Esophagus squamous epithelium (tissue), 5 donors: ENCODE measurements around the gene SRR. TPM values are rescaled to one million over a fixed set of nuclear protein-coding genes. Genes with fewer than 3 reads are reported as not detected.
A peak's percentile ranks its signal among the peaks of the same experiment; 100 is the strongest.
"Not testable (repeated sequence)": the region's sequence is repeated elsewhere in the genome, so short reads cannot be mapped to it uniquely, and the experiment has no call there.

Experiments used
- DNase-seq: peaks from one replicate; lab custom pipeline; 2025; lab: John Stamatoyannopoulos, UW
- H3K27ac ChIP-seq, 4 donors: fragments of 200-600 bp; sonication (generic); one replicate each; pipeline ENCODE4 v1.5.1; 2016 to 2019; ENCODE audit warnings: mild to moderate bottlenecking in 1 of 4
- H3K27me3 ChIP-seq, 4 donors: fragments of 200-600 bp; sonication (generic); 1 replicate in 3 of 4; 2 replicates in 1 of 4; pipeline versions ENCODE4 v1.5.1 to v1.6.0; 2017 to 2021; ENCODE audit warnings: antibody characterized with exemption in 1 of 4
- H3K36me3 ChIP-seq, 3 donors: fragments of 200-600 bp; sonication (generic); one replicate each; pipeline ENCODE4 v1.5.1; 2016 to 2019
- H3K4me1 ChIP-seq, 3 donors: fragments of 200-600 bp; sonication (generic); one replicate each; pipeline ENCODE4 v1.5.1; 2017 to 2019
- H3K4me3 ChIP-seq, 4 donors: fragments of 200-600 bp; sonication (generic); 1 replicate in 3 of 4; 2 replicates in 1 of 4; pipeline ENCODE4 v1.5.1; 2016 to 2019; ENCODE audit warnings: mild to moderate bottlenecking in 2 of 4, moderate library complexity in 1 of 4
- H3K9me3 ChIP-seq, 3 donors: fragments of 200-600 bp; sonication (generic); one replicate each; pipeline ENCODE4 v1.5.1; 2016 to 2019
- CTCF ChIP-seq, 6 experiments: fragments of 450-650 bp in 4 of 6; fragments of 200-600 bp in 2 of 6; sonication (generic) in 2 of 6; IDR thresholded peaks; one replicate each; pipeline ENCODE4 v1.5.1; 2016 to 2019; ENCODE audit warnings: antibody characterized with exemption in 6 of 6, mild to moderate bottlenecking in 4 of 6, moderate library complexity in 4 of 6
- POLR2A ChIP-seq, 4 donors: fragments of 450-650 bp; IDR thresholded peaks; one replicate each; pipeline ENCODE4 v1.6.1; 2017; ENCODE audit warnings: antibody characterized with exemption in 4 of 4, mild to moderate bottlenecking in 4 of 4, moderate library complexity in 3 of 4
- WGBS, 2 donors: methylation state at CpG; one replicate each; pipeline ENCODE4 v1.1.5; 2018; 5-methylcytosine and 5-hydroxymethylcytosine counted together
- intact Hi-C: fragments of 100-400 bp; cut with DNase I; formaldehyde crosslinking; loops from one replicate; pipeline ENCODE4 v1.15.0; 2022
- total RNA-seq, 4 donors: library from RNA; depleted of rRNA; stranded (reverse); fragments of >200 nt; gene quantifications; one replicate each; pipeline ENCODE4 v1.1.0, GENCODE V29; 2016
- donor health status: DM: yes; HTN: yes; CAD: no.

The SRR gene
- total RNA-seq, 4 donors from 2014 or later: 8.7 to 34.8 (median 15.8) TPM

GRCh38 chr17:2304931-2305330 is 1.2 kb downstream of the SRR start:
- Histone ChIP-seq H3K27ac (no peak overlapping the region), H3K36me3 (peaks cover 0 to 13% (median 0%) of the 10 kb centered on the region in 3 donors), H3K4me3 (no peak overlapping the region), H3K4me1 (peaks cover 12 to 80% (median 28%) of the 10 kb centered on the region in 3 donors), H3K27me3 (no peaks in the 10 kb centered on the region), H3K9me3 (no peaks in the 10 kb centered on the region)
- no peak for DNase-seq
- WGBS, 2 donors: 89 to 97% methylated on average over 4 of the region's 4 CpGs
- TF ChIP-seq CTCF (IDR thresholded peaks at IDR 0.05) (no peak), POLR2A (IDR thresholded peaks at IDR 0.05) (no peak)
- intact Hi-C loops: no loop called here

DNA sequence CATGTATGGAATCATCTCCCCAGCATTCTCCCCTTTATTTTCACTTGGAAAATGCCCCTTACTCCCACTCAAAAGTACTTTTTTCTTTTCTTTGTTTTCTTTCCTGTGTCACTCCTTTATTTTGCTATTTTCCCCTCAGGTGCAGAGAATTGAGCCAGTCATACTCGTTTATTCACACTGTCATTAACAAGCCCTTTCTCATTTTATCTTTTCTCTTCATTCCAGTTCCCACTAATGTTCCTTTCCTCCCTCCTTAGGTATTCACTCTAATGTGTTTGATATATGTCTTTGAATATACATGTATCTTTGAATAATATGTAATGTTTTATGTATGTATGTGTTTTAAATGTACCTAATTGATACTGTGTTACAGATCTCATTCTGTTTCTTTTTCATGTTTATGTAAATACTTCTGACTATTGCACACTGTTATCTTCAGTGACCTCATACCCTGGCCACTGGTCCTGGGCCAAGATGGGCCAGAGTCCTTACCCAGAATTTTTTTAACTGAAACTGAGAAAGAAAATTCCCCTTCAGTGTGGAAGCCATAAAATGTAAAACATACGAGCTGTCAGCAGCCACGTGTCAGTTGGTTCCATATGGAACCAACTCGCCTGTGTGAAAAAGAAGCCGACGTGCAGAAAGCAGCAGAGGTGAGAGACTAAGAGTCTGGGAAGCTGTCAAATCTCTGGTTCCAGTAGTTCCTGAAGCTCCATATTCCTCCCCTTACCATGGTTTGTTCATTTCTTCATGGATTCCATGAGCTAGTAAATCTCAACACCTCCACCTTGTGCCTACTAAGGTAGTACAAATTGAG is 5.8 kb downstream of the SRR start:
- no peak for DNase-seq
- TF ChIP-seq POLR2A (IDR thresholded peaks at IDR 0.05) (no peak), CTCF (IDR thresholded peaks at IDR 0.05) (no peak)
- no peak overlapping the region for H3K4me3 ChIP-seq
- peak overlapping the region in 2 of 4 donors; percentile 17 to 36 for H3K27ac ChIP-seq
- H3K27me3 ChIP-seq: no peaks in the 10 kb centered on the region
- 66 to 68% methylated on average over 6 of the region's 6 CpGs for WGBS, 2 donors
- H3K4me1 ChIP-seq: peaks cover 0 to 49% (median 11%) of the 10 kb centered on the region in 3 donors
- no peaks in the 10 kb centered on the region for H3K36me3 ChIP-seq
- H3K9me3 ChIP-seq: no peaks in the 10 kb centered on the region
- intact Hi-C loops: no loop called here

- H3K27me3 ChIP-seq: no peaks in the 10 kb centered on the region
- DNase-seq: no peak
- intact Hi-C loops: no loop called here
- WGBS, 2 donors: 94 to 99% methylated on average over 5 of the region's 5 CpGs
- peaks cover 0 to 27% (median 3%) of the 10 kb centered on the region in 3 donors for H3K4me1 ChIP-seq
- H3K9me3 ChIP-seq: no peaks in the 10 kb centered on the region
- H3K27ac ChIP-seq: no peak overlapping the region
- H3K4me3 ChIP-seq: no peak overlapping the region
- no peaks in the 10 kb centered on the region for H3K36me3 ChIP-seq
- no peak for TF ChIP-seq CTCF (IDR thresholded peaks at IDR 0.05)
- TF ChIP-seq POLR2A (IDR thresholded peaks at IDR 0.05): no peak
These were observed 9.0 kb downstream of the SRR start for GRCh38 chr17:2312736-2313135.

DNA sequence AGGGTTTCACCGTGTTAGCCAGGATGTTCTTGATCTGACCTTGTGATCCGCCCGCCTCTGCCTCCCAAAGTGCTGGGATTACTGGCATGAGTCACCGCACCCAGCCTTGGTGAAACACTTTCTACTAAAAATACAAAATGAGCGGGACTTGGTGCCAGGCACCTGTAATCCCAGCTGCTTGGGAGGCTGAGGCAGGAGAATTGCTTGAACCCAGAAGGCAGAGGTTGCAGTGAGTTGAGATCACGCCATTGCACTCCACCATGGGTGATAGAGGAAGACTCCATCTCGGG is 13.1 kb downstream of the SRR start:
- H3K27me3 ChIP-seq, DNase-seq, H3K4me1 ChIP-seq, H3K9me3 ChIP-seq, intact Hi-C loops, H3K4me3 ChIP-seq: not testable (repeated sequence)
- WGBS, 2 donors: 38 to 73% methylated on average over 2 of the region's 7 CpGs
- H3K27ac ChIP-seq: peak overlapping the region in 2 of 4 donors; percentile 60 to 69
- peaks cover 0 to 18% (median 0%) of the 10 kb centered on the region in 3 donors for H3K36me3 ChIP-seq

DNA sequence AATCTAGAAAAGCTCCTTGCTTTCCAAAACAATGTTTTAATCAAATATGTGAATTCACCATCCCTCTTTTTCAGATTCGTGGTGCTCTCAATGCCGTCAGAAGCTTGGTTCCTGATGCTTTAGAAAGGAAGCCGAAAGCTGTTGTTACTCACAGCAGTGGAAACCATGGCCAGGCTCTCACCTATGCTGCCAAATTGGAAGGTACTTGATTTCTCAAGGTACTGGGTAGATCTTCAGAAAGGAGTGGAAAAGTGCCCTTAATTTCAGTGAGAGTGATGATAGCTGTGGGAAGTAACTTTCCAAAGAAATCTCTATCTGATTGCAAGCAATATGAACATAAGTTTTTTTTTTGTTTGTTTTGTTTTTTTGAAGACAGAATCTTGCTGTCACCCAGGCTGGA is 14.0 kb downstream of the SRR start:
- no peak for TF ChIP-seq CTCF (IDR thresholded peaks at IDR 0.05)
- no peak for TF ChIP-seq POLR2A (IDR thresholded peaks at IDR 0.05)
- 90 to 91% methylated on average over 3 of the region's 3 CpGs for WGBS, 2 donors
- Histone ChIP-seq H3K9me3 (no peaks in the 10 kb centered on the region), H3K36me3 (peaks cover 0 to 27% (median 7%) of the 10 kb centered on the region in 3 donors), H3K27me3 (no peaks in the 10 kb centered on the region), H3K4me1 (peaks cover 0 to 5% (median 0%) of the 10 kb centered on the region in 3 donors), H3K4me3 (no peak overlapping the region), H3K27ac (no peak overlapping the region)
- DNase-seq: no peak
- intact Hi-C loops: no loop called here
